NCI-H2227 (cell line): ENCODE results near the gene EVC2.

ENCODE experiments used
- DNase-seq: peaks from one replicate; lab custom pipeline; 2025; ENCODE audit not compliant: unreplicated experiment; lab: John Stamatoyannopoulos, UW

The EVC2 gene

DNA sequence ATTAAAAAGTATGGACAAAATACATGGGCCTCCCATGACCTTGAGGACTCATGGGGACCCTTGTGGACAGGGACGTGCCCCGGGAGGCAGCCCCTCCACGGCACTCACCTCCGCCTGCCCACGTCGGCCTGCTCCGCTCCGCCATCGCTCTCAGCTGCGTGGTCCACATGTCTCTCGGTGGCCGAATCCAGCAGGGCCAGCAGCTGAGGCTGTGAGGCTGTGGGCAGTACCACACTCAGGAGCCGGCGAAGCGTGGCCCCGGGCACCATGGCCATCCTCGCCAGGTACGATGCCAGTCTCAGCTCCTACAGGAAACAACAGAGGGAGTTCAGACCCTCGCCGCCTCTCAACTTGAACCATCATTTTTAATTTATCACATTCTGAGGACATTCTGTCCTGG lies 140.0 kb downstream of the EVC2 start:
- DNase-seq = no peak

- DNase-seq = no peak
Observed at GRCh38 chr4:5566991-5567390, 141.4 kb downstream of the EVC2 start.

- DNase-seq = no peak
Observed at GRCh38 chr4:5566526-5566925, 141.8 kb downstream of the EVC2 start.

- DNase-seq = no peak
Observed at GRCh38 chr4:5563856-5564255, 144.5 kb downstream of the EVC2 start.

GRCh38 chr4:5562476-5562875 lies 145.9 kb downstream of the EVC2 start:
- DNase-seq = no peak

- DNase-seq = no peak
Observed at GRCh38 chr4:5561286-5561685, 147.1 kb downstream of the EVC2 start.

GRCh38 chr4:5558502-5558901 lies 149.9 kb downstream of the EVC2 start:
- no peak for DNase-seq

DNA sequence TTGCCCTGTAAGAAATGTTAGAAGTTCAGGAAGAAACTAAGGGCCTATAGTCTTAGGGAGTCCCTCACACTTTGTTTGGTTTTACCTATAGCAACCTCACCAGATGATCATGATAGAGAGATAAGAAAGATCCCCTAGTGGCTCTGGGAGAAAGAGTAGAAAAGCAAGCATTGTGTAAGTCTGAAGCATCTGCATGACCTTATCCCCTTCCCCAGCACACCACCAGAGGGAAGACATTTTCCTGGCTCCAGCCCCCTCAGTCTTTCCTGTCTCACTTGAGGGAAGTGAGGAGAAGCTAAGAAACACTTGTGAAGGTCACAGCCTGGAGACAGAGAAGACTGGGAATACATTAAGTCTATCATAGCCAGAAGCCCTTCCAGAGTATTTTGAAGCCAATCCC lies 154.0 kb downstream of the EVC2 start:
- DNase-seq = no peak

DNA sequence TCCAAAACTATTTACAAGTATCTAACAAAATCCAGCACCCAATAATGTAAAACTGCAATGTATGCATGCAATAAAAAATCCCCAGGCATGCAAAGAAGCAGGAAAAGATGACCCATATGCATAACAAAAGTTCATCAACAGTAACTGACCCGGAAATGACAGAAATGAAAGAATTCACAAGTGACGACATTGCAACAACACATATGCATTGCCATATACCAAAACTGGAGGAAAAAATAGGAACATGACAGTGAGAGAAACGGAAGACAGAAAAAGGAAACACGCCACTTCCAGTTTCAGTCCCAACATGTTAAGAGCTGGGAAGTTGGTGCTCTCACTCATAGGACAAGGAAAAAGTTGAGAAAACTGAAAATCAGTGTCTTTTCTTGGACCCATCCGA lies 154.6 kb downstream of the EVC2 start:
- DNase-seq = no peak

DNA sequence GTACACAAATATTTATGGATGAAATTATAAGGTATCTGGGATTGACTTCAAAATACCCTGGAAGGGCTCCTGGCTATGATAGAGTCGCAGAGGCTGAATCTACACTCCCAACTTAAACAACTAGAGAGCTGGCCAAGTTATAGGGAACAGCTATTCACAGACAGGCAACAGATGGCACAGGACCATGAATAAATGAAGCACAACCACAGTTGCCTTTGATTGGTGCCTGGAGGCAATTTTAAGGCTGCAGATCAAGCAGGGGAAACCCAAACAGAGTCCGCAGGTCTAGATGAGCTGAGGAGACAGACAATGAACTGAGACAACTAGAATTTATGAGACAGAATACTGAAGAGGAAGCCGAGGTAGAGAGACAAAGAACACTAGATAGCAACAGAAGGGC lies 155.9 kb downstream of the EVC2 start:
- no peak for DNase-seq

GRCh38 chr4:5547651-5548249 lies 160.6 kb downstream of the EVC2 start:
- DNase-seq = no peak

GRCh38 chr4:5545271-5545670 lies 163.1 kb downstream of the EVC2 start:
- no peak for DNase-seq

DNA sequence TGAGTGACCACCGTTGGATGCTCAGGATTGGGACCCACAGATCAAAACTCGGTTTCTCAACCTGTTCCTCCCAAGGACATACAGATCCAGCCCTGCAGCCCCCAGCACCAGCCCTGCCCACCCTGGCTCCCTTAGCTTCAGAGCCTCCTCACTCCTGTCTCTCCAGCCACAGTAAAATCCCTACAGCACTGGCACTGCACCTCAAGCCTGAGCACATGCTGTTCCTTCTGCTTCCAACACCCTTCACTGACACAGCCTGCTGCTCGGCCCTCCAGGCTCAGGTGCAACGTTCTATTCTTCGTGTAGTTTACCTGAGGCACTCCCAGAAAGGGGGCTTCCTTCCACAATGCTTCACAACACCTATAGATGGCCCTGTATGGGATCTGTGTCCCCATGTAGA lies 163.6 kb downstream of the EVC2 start:
- DNase-seq = no peak

- DNase-seq = no peak
Observed at GRCh38 chr4:5543681-5544080, 164.7 kb downstream of the EVC2 start.

DNA sequence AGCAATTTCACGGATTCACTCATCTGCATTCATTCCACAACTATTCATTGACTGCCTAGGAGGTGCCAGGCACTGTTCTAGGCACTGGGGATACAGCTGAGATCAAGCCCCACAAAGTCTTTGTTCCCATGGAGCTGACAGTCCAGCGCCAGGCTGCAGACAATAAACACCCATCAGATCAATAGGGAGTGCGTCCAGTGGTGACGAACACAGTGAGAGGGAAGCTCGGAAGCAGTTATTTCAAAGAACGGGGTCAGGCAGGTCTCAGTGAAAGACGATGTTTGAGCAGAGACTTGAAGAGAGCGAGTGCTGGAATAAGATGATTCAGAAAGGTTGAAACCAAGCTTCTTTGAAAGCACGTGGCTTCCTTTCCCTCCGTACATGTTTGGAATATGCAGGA lies 167.2 kb downstream of the EVC2 start:
- peak; percentile 3 for DNase-seq

GRCh38 chr4:5539584-5539983 lies 168.8 kb downstream of the EVC2 start:
- DNase-seq = no peak

DNA sequence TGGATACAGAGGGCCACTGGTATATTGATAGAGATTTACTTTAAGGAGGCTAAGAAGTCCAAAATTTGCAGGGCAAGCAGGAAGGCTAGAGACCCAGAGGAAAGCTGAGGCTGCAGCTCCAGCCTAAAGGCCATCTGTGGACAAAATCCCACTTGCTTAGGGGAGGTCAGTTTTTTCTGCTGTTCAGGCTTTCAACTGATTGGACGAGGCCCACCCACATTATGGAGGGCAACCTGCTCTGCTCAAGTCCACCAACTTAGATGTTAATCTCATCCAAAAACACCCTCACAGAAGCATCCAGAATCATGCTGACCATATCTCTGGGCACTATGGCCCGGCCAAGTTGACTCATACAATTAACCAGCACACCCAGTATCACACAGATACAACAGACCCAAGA lies 176.3 kb downstream of the EVC2 start:
- DNase-seq = no peak

GRCh38 chr4:5528031-5528436 lies 180.3 kb downstream of the EVC2 start:
- DNase-seq = no peak

DNA sequence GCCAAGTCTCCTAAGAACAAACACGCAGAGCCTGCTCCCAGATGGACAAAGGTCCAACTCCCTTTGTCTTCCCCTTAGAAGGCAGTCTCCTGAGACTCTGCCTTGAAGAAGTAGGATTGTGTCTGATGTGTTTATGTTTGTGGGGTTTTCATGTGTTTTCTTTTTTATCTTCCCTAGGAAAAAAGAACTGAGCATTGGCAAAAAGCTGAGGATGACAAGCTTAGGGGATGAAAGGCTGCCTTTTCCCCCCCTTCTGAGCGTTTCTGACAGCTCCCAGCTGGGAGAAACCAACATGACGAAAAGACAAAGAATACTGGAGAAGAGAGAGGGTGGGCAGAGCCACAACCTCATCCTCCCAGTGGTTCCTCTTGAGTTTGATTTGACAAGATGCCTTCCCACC lies 181.1 kb downstream of the EVC2 start:
- DNase-seq = no peak

GRCh38 chr4:5526080-5526846 lies 182.1 kb downstream of the EVC2 start:
- DNase-seq = no peak

DNA sequence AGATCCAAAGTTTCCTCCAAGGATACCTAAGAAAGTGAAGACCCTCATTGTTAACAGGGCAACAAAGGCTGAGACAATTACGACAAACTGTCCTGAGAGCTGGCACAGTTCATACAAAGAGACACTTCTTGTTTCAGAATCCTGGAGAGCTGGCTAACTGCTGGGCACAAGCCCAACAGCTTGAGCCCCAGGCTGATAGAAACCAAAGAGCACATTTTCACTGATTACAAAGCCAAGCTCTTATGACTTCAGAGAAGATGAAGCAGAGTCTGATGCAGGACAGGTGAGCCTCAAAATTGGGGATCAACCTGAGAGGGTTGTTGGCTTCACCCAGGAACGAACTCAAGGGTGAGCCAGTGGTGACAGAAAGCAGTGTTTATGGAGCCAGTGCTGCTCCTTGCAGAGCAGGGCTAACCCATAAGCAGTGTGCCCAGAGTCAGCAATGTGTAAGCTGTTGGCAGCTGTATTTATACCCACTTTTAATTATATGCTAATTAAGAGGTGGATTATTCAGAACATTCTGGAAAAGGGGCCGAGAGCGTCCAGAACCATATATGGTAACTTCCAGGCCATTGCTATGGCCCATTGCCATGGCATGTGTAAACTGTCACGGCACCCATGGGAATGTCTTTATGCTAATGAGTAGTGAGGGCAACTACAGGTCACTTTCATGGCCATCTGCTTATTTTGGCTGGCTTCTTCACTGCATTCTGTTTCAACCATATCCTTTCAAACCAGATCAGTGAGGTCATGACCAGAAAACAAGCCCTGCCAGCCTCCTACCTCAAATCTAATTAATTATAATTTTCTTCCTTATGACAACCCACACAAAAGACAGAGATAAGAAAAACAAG lies 183.7 kb downstream of the EVC2 start:
- no peak for DNase-seq

- DNase-seq = no peak
Observed at GRCh38 chr4:5517372-5517771, 191.0 kb downstream of the EVC2 start.
